ENCODE results near the gene SLIT3.
"Not testable (repeated sequence)": the region's sequence is repeated elsewhere in the genome, so short reads cannot be mapped to it uniquely, and the experiment has no call there.

SLIT3 gene

GRCh38 chr5:168648576-168648975 lies 652.4 kb downstream of the SLIT3 start:
- peaks cover 11% of the 10 kb centered on the region for H3K36me3 Mint-ChIP-seq (ENCODE audit: low read depth)
- TF ChIP-seq, protein P1, sequence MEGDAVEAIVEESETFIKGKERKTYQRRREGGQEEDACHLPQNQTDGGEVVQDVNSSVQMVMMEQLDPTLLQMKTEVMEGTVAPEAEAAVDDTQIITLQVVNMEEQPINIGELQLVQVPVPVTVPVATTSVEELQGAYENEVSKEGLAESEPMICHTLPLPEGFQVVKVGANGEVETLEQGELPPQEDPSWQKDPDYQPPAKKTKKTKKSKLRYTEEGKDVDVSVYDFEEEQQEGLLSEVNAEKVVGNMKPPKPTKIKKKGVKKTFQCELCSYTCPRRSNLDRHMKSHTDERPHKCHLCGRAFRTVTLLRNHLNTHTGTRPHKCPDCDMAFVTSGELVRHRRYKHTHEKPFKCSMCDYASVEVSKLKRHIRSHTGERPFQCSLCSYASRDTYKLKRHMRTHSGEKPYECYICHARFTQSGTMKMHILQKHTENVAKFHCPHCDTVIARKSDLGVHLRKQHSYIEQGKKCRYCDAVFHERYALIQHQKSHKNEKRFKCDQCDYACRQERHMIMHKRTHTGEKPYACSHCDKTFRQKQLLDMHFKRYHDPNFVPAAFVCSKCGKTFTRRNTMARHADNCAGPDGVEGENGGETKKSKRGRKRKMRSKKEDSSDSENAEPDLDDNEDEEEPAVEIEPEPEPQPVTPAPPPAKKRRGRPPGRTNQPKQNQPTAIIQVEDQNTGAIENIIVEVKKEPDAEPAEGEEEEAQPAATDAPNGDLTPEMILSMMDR (IDR thresholded peaks at IDR 0.05; ENCODE audit: unreplicated experiment in 3 of 3) = no peak
- no peak overlapping the region for H3K27ac Mint-ChIP-seq
- H3K4me3 Mint-ChIP-seq = no peak overlapping the region
- no peaks in the 10 kb centered on the region for H3K27me3 Mint-ChIP-seq (ENCODE audit: low read depth)
- H3K9me3 Mint-ChIP-seq = peaks cover 18% of the 10 kb centered on the region
- peaks cover 6% of the 10 kb centered on the region for H3K4me1 Mint-ChIP-seq

GRCh38 chr5:168648016-168648415 lies 652.9 kb downstream of the SLIT3 start:
- Mint-ChIP-seq H3K4me1 (peaks cover under 1% of the 10 kb centered on the region), H3K27me3 (ENCODE audit: low read depth) (no peaks in the 10 kb centered on the region), H3K9me3 (peaks cover 18% of the 10 kb centered on the region), H3K4me3 (no peak overlapping the region), H3K36me3 (ENCODE audit: low read depth) (peaks cover 11% of the 10 kb centered on the region), H3K27ac (no peak overlapping the region)
- TF ChIP-seq, protein P1 (IDR thresholded peaks at IDR 0.05; ENCODE audit: unreplicated experiment in 3 of 3) = no peak

GRCh38 chr5:168647083-168647482 lies 653.9 kb downstream of the SLIT3 start:
- peaks cover 10% of the 10 kb centered on the region for H3K36me3 Mint-ChIP-seq (ENCODE audit: low read depth)
- H3K27ac Mint-ChIP-seq = no peak overlapping the region
- H3K4me3 Mint-ChIP-seq = no peak overlapping the region
- TF ChIP-seq, protein P1 (IDR thresholded peaks at IDR 0.05; ENCODE audit: unreplicated experiment in 3 of 3) = no peak
- H3K9me3 Mint-ChIP-seq = peaks cover 20% of the 10 kb centered on the region
- no peaks in the 10 kb centered on the region for H3K27me3 Mint-ChIP-seq (ENCODE audit: low read depth)
- no peaks in the 10 kb centered on the region for H3K4me1 Mint-ChIP-seq

DNA sequence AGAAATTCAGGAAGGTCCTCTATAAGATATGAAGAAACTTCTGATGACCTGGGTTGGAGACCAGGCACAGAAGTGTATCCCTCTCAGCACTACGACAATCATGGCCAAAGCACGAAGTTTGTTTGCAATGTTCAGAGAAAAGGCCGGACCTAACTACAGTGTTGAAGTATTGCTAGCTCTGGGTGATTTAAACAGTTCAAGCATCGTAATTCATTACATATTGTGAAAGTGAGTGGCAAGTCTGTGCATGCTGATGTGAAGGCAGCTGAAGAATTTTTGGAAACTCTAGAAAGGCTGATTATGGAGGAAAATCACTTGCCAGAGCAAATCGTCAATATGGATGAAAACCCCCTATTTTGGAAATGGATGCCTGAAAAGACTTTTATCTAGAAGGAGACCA lies 654.6 kb downstream of the SLIT3 start:
- Mint-ChIP-seq H3K4me3 (no peak overlapping the region), H3K9me3 (peaks cover 21% of the 10 kb centered on the region), H3K36me3 (ENCODE audit: low read depth) (peaks cover 12% of the 10 kb centered on the region), H3K4me1 (no peaks in the 10 kb centered on the region), H3K27ac (no peak overlapping the region), H3K27me3 (ENCODE audit: low read depth) (no peaks in the 10 kb centered on the region)
- TF ChIP-seq, protein P1 (IDR thresholded peaks at IDR 0.05; ENCODE audit: unreplicated experiment in 3 of 3) = no peak

DNA sequence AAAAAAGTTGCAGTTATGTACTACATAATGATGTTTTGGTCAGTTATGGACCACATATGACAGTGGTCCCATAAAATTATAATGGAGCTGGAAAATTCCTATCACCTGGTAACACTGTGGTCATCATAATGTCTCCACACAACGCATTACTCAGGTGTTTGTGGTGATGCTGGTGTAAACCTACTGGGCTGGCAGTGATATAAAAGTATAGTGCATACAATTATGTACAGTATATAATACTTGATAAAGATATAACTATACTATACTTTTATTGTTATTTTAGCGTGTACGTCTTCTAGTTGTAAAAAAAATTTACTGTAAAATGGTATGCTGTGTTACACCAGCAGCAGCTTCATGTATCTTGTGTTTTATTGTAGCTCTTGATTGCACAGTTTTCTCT lies 655.7 kb downstream of the SLIT3 start:
- peaks cover 12% of the 10 kb centered on the region for H3K36me3 Mint-ChIP-seq (ENCODE audit: low read depth)
- TF ChIP-seq, protein P1 (IDR thresholded peaks at IDR 0.05; ENCODE audit: unreplicated experiment in 3 of 3) = no peak
- peaks cover 21% of the 10 kb centered on the region for H3K9me3 Mint-ChIP-seq
- no peaks in the 10 kb centered on the region for H3K4me1 Mint-ChIP-seq
- H3K4me3 Mint-ChIP-seq = no peak overlapping the region
- no peaks in the 10 kb centered on the region for H3K27me3 Mint-ChIP-seq (ENCODE audit: low read depth)
- no peak overlapping the region for H3K27ac Mint-ChIP-seq

DNA sequence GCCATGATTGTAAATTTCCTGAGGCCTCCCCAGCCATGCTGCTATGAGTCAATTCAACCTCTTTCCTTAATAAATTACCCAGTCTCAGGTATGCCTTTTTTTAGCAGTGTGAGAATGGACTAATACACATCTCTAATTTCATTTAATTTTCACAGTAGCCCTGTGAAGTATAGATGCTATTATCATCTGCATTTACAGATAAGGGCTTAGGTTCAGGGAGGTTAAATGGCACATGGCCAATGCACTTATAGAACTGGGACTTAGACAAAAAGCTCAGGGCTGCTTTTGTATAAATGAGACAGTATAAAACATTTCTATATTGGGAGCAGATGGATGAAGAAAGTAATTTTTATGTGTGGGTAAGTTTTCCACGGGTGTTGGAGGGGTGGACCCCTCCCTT lies 658.9 kb downstream of the SLIT3 start:
- H3K4me1 Mint-ChIP-seq = peaks cover 5% of the 10 kb centered on the region
- no peaks in the 10 kb centered on the region for H3K27me3 Mint-ChIP-seq (ENCODE audit: low read depth)
- TF ChIP-seq, protein P1 (IDR thresholded peaks at IDR 0.05; ENCODE audit: unreplicated experiment in 3 of 3) = no peak
- H3K9me3 Mint-ChIP-seq = peaks cover 6% of the 10 kb centered on the region
- no peak overlapping the region for H3K4me3 Mint-ChIP-seq
- peaks cover 12% of the 10 kb centered on the region for H3K36me3 Mint-ChIP-seq (ENCODE audit: low read depth)
- no peak overlapping the region for H3K27ac Mint-ChIP-seq

DNA sequence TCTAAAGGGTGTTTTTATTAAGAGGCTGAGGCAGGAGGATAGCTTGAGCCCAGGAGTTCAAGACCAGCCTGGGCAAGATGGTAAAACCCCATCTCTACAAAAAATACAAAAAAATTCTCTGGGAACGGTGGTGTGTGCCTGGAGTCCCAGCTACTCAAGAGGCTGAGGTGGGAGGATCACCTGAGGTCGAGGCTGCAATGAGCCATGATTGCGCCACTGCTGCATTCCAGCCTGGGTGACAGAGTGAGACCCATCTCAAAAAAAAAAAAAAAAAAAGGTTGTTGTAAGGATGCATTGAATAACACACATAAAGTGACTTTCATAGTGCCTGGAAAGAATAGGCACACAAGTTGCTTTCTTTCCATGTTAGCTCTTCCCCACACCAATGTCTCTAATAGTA lies 662.1 kb downstream of the SLIT3 start:
- not testable (repeated sequence) for H3K9me3 Mint-ChIP-seq; H3K4me1 Mint-ChIP-seq; H3K4me3 Mint-ChIP-seq; H3K36me3 Mint-ChIP-seq (ENCODE audit: low read depth); H3K27ac Mint-ChIP-seq; H3K27me3 Mint-ChIP-seq (ENCODE audit: low read depth)

Data from nephron (organoid).